Panc1 (cell line): ENCODE data around the gene SOD1. TPM values are rescaled to one million over a fixed set of nuclear protein-coding genes. Genes with fewer than 3 reads are reported as not detected.

ENCODE experiments used
- total RNA-seq: library from RNA; stranded (reverse); gene quantifications from one replicate; pipeline ENCODE4 v1.2.1, GENCODE V29; 2021; ENCODE audit not compliant: unreplicated experiment

Gene SOD1
- total RNA-seq, 1 experiment from 2014 or later = 221 TPM

Other genes starting within 250 kb of the SOD1 start
- gene SCAF4, start 72.4 kb downstream of the SOD1 start, total RNA-seq = 28.4 TPM
- 0.05 TPM for gene HUNK, start 213.3 kb downstream of the SOD1 start, total RNA-seq